Measurements from ENCODE around the gene PRKD1.

PRKD1 gene

GRCh38 chr14:29927376-29928116, at the start of gene PRKD1:
Gene PRKD1, minus strand, starts transcription at chr14:29927847.
- no peak for DNase-seq (ENCODE audit: low read depth in 2 of 2)

GRCh38 chr14:29971101-29971500, 43.5 kb upstream of the PRKD1 start:
- DNase-seq (ENCODE audit: low read depth in 2 of 2): no peak

- DNase-seq (ENCODE audit: low read depth in 2 of 2): no peak
Observed at GRCh38 chr14:29955087-29955486, 27.4 kb upstream of the PRKD1 start.

- no peak for DNase-seq (ENCODE audit: low read depth in 2 of 2)
Observed at GRCh38 chr14:29953501-29953900, 25.9 kb upstream of the PRKD1 start.

- DNase-seq (ENCODE audit: low read depth in 2 of 2): no peak
Observed at GRCh38 chr14:29944091-29944490, 16.4 kb upstream of the PRKD1 start.

- DNase-seq (ENCODE audit: low read depth in 2 of 2): no peak
Observed at GRCh38 chr14:29941401-29941800, 13.8 kb upstream of the PRKD1 start.

GRCh38 chr14:29940482-29940881, 12.8 kb upstream of the PRKD1 start:
- DNase-seq (ENCODE audit: low read depth in 2 of 2): no peak

- DNase-seq (ENCODE audit: low read depth in 2 of 2): no peak
Observed at GRCh38 chr14:29937116-29937515, 9.5 kb upstream of the PRKD1 start.

- DNase-seq (ENCODE audit: low read depth in 2 of 2): no peak
Observed at GRCh38 chr14:29930283-29930682, 2.6 kb upstream of the PRKD1 start.

GRCh38 chr14:29928117-29928640, 532 bp upstream of the PRKD1 start:
- no peak for DNase-seq (ENCODE audit: low read depth in 2 of 2)

GRCh38 chr14:29926701-29927375, 809 bp downstream of the PRKD1 start:
- no peak for DNase-seq (ENCODE audit: low read depth in 2 of 2)

- DNase-seq (ENCODE audit: low read depth in 2 of 2): no peak
Observed at GRCh38 chr14:29926228-29926627, 1.4 kb downstream of the PRKD1 start.

GRCh38 chr14:29925736-29926135, 1.9 kb downstream of the PRKD1 start:
- DNase-seq (ENCODE audit: low read depth in 2 of 2): no peak

GRCh38 chr14:29925101-29925722, 2.4 kb downstream of the PRKD1 start:
- no peak for DNase-seq (ENCODE audit: low read depth in 2 of 2)

GRCh38 chr14:29919845-29920244, 7.8 kb downstream of the PRKD1 start:
- no peak for DNase-seq (ENCODE audit: low read depth in 2 of 2)

GRCh38 chr14:29918981-29919380, 8.7 kb downstream of the PRKD1 start:
- no peak for DNase-seq (ENCODE audit: low read depth in 2 of 2)

- no peak for DNase-seq (ENCODE audit: low read depth in 2 of 2)
Observed at GRCh38 chr14:29913566-29913965, 14.1 kb downstream of the PRKD1 start.

- no peak for DNase-seq (ENCODE audit: low read depth in 2 of 2)
Observed at GRCh38 chr14:29911810-29912209, 15.8 kb downstream of the PRKD1 start.

- DNase-seq (ENCODE audit: low read depth in 2 of 2): no peak
Observed at GRCh38 chr14:29908652-29909577, 18.7 kb downstream of the PRKD1 start.

- no peak for DNase-seq (ENCODE audit: low read depth in 2 of 2)
Observed at GRCh38 chr14:29906256-29906870, 21.3 kb downstream of the PRKD1 start.

- DNase-seq (ENCODE audit: low read depth in 2 of 2): no peak
Observed at GRCh38 chr14:29905543-29905942, 22.1 kb downstream of the PRKD1 start.

Data from stimulated activated CD8-positive, alpha-beta memory T cell treated with anti-CD3 and anti-CD28 coated beads, Interleukin-15, amount 100 ng/mL, for 48 hours (primary cell).